Mucosa of descending colon (tissue), 3 donors: ENCODE data around the gene ANKRD44. TPM values are rescaled to one million over a fixed set of nuclear protein-coding genes. Genes with fewer than 3 reads are reported as not detected.

Experiments used
- ATAC-seq: fragments of 200-7000 bp; cut with Tn5 transposase; one replicate; pipeline ENCODE4 v1.9.1; 2020; ENCODE audit warnings: mild to moderate bottlenecking, moderate library complexity
- DNase-seq, 3 donors: peaks; one replicate each; pipeline ENCODE4 v3.0.0-alpha.2; 2020
- H3K36me3 ChIP-seq: fragments of 200-600 bp; one replicate; pipeline ENCODE4 v1.8.0; 2021; ENCODE audit warnings: low read depth, mild to moderate bottlenecking
- H3K4me1 ChIP-seq: fragments of 200-600 bp; one replicate; pipeline ENCODE4 v1.8.0; 2021; ENCODE audit warnings: low read depth, mild to moderate bottlenecking
- H3K4me3 ChIP-seq: fragments of 200-600 bp; one replicate; pipeline ENCODE4 v1.8.0; 2021; ENCODE audit warnings: mild to moderate bottlenecking
- H3K9me3 ChIP-seq: fragments of 200-600 bp; one replicate; pipeline ENCODE4 v1.8.0; 2021; ENCODE audit warnings: mild to moderate bottlenecking
- intact Hi-C, 2 donors: fragments of 100-400 bp; cut with DNase I in 1 of 2; cut with micrococcal nuclease in 1 of 2; formaldehyde crosslinking; loops; one replicate each; pipeline versions ENCODE4 v1.11.0 to v1.11.1; 2022; cut with DNase I, micrococcal nuclease
- total RNA-seq, 3 donors: library from RNA; stranded (reverse); fragmentation: NEBNext Ultra II Directional in 2 of 3; extraction: Animal tissue kit (Norgen Biotek cat#: 25700) in 2 of 3; gene quantifications; one replicate each; pipeline versions ENCODE4 v1.2.1 to v1.2.4, GENCODE V29; 2021 to 2023
- TF ChIP-seq, protein P1 (sequence below): fragments of 200-600 bp; IDR thresholded peaks from one replicate; pipeline ENCODE4 v1.8.0; 2022; ENCODE audit warnings: antibody characterized with exemption, mild to moderate bottlenecking
- donor health status: DM: no; HTN: no; CAD: no; lungs with moderate emphysema.
- donor health status: DM: no; HTN: no; CAD: no.
- donor health status: DM: no; HTN: yes; CAD: no.

Gene ANKRD44
- total RNA-seq, 3 donors from 2014 or later = 9.7 to 25.7 (median 13.7) TPM

DNA sequence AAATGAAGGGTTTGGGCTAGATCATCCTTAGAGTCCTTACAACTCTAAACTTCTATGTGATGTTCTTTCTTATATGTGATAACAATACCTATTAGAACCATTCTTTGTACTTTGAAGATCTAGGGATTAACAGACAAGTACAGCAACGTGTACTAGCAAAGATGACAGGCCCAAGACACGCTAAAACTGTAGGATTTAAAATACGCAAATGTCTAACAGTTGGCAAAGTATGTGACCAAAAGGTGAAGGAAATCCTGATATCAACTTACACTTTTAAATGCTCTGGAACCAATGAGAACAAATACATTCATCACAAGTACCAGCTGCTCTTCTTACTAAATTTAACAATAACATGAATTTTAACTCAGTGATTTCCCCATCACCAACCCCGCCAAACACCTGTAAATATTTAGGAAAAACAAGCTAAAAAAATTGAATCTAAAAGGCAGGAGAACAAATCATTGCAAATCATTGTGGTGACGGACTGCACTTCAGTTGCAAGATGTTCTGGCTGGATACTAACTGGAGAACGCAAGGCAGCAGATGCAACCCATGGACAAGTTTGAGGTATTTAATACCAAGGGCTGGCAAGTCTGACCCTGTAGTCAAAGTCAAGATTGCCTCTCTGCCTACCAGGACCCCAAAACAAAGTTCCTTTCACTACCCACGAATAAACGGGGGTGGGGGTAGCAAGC, 1.4 kb downstream of the ANKRD44 start:
- intact Hi-C loops = loop anchor here (5.0 kb wide), 2 partner anchors 112 to 117 kb away; no protein-coding TSS in a partner anchor
- DNase-seq = no peak
- H3K9me3 ChIP-seq = no peaks in the 10 kb centered on the region
- peaks cover 6% of the 10 kb centered on the region for H3K4me1 ChIP-seq
- no peak overlapping the region for H3K4me3 ChIP-seq
- ATAC-seq = no peak
- TF ChIP-seq, protein P1, sequence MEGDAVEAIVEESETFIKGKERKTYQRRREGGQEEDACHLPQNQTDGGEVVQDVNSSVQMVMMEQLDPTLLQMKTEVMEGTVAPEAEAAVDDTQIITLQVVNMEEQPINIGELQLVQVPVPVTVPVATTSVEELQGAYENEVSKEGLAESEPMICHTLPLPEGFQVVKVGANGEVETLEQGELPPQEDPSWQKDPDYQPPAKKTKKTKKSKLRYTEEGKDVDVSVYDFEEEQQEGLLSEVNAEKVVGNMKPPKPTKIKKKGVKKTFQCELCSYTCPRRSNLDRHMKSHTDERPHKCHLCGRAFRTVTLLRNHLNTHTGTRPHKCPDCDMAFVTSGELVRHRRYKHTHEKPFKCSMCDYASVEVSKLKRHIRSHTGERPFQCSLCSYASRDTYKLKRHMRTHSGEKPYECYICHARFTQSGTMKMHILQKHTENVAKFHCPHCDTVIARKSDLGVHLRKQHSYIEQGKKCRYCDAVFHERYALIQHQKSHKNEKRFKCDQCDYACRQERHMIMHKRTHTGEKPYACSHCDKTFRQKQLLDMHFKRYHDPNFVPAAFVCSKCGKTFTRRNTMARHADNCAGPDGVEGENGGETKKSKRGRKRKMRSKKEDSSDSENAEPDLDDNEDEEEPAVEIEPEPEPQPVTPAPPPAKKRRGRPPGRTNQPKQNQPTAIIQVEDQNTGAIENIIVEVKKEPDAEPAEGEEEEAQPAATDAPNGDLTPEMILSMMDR = no peak
- H3K36me3 ChIP-seq = no peaks in the 10 kb centered on the region

DNA sequence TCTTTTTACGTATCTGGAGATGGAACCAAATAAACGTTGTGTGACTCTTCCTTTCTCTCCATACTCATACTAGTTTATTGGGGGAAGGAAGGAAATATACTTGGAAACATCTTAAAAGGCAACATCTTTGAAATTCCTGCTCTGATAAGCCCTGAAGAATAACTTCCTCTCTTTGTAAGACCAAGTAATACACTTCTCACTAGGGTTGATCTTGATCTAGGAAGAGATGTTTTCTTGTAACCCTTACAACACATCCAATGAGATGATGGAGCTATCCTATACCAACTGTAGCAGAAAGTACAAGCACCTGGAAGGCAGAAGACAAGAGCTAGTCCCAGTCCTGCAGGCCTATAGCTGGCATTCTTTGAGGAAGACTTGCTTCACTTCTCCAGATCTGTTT, 2.0 kb downstream of the ANKRD44 start:
- Histone ChIP-seq H3K4me1 (peaks cover 6% of the 10 kb centered on the region), H3K9me3 (no peaks in the 10 kb centered on the region), H3K4me3 (no peak overlapping the region), H3K36me3 (no peaks in the 10 kb centered on the region)
- TF ChIP-seq, protein P1 = no peak
- intact Hi-C loops = loop anchor here (5.0 kb wide), 2 partner anchors 111 to 116 kb away; no protein-coding TSS in a partner anchor
- DNase-seq (no peak), ATAC-seq (no peak)

DNA sequence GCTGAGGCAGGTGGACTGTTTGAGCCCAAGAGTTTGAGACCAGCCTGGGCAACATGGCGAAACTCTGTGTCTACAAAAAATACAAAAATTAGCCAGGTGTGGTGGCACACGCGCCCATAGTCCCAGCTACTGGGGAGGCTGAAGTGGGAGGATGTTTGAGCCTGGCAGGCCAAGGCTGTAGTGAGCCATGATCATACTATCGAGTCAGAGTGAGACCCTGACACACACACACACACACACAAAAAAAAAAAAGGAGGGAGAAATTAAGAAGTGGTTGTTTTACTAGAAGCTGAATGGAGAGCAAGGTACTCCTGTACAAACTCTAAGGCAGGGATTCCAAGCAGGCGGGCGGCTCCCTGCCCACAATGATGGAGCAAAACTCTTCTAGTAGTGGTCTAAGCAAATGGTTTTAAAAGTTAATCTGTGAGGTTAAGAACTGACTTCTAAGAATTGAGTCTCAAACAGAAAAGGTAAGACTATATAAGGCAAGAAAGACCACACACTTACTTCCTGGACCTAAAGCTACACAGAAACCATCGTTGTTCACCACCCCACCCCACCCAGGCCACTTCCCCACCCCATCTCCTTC, 2.6 kb downstream of the ANKRD44 start:
- H3K9me3 ChIP-seq = no peaks in the 10 kb centered on the region
- no peak overlapping the region for H3K4me3 ChIP-seq
- no peaks in the 10 kb centered on the region for H3K36me3 ChIP-seq
- DNase-seq (peak in 2 of 3 donors; percentile 30 to 46), ATAC-seq (peak; percentile 24)
- intact Hi-C loops = loop anchor here (5.0 kb wide), 2 partner anchors 111 to 116 kb away; no protein-coding TSS in a partner anchor
- TF ChIP-seq, protein P1 = no peak
- peaks cover 6% of the 10 kb centered on the region for H3K4me1 ChIP-seq

DNA sequence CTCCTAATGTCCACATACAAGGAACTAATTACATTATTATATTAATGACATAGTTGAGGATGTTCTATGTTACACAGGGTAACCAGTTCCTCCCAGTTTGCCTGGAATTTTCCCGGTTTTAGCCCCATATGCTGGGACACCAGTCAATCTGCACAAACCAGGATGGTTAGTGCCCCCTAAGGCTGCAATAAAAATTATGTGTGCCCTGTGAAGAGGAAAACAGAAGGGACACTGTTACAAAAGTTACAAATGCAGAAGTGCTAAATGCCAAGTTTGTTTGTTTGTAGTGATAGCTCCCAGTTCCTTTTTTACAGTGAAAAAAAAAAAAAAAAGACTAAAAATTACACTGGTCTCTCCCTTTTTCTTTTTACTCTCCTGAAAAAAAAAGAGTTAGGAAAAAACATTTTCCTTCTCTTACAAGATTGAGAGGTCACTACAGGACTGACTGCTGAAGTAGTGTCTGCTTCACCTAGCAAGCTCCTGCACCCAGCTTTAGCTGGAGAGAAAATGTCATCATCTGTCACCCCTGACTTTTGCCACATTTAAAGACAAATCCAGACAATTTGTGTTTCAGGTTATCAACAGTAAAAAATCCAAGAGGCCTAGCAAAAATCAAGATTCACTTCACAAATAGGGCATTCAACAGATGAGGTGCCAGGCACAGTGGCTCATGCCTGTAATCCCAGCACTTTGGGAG, 3.2 kb downstream of the ANKRD44 start:
- DNase-seq = no peak
- intact Hi-C loops = loop anchor here (5.0 kb wide), 2 partner anchors 110 to 115 kb away; no protein-coding TSS in a partner anchor
- TF ChIP-seq, protein P1 = no peak
- no peak overlapping the region for H3K4me3 ChIP-seq
- H3K4me1 ChIP-seq = peaks cover 6% of the 10 kb centered on the region
- no peaks in the 10 kb centered on the region for H3K9me3 ChIP-seq
- H3K36me3 ChIP-seq = no peaks in the 10 kb centered on the region
- ATAC-seq = no peak

DNA sequence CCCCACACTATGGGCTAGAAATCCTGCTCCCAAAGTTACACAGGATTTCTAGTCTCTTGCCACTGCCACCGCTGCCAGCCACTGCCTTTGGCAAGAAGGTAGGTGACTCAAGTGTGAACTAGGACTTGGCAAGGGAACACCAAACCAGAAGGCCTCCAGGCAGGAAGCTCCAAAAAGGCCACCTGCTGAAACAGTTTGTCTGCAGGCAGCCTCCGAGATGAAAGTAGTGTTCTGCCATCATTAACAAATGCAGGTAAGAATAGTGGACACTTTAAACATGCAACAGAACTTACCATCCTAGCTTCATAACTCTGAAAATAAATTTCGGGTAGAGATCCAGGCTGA, 3.9 kb downstream of the ANKRD44 start:
- peak in 1 of 3 donors; percentile 50 for DNase-seq
- ATAC-seq = no peak
- Histone ChIP-seq H3K4me3 (no peak overlapping the region), H3K36me3 (no peaks in the 10 kb centered on the region), H3K4me1 (peaks cover 6% of the 10 kb centered on the region), H3K9me3 (no peaks in the 10 kb centered on the region)
- intact Hi-C loops = loop anchor here (5.0 kb wide), 2 partner anchors 109 to 114 kb away; no protein-coding TSS in a partner anchor
- TF ChIP-seq, protein P1 = no peak
